ENCODE measurements around the gene PDHX.

Gene PDHX

GRCh38 chr11:34916015-34916842, at the start of gene PDHX, which contains the start of gene APIP:
TSS of gene PDHX (plus strand) at chr11:34916618. CDS start at chr11:34916656, 38 bp downstream.
TSS of gene APIP (minus strand) at chr11:34916379. CDS start at chr11:34916284, 95 bp downstream.
- Histone ChIP-seq H3F3A (ENCODE audit: low read depth) (no peaks in the 10 kb centered on the region), H4K20me1 (ENCODE audit: insufficient read depth, low read length, poor library complexity, severe bottlenecking) (peaks cover 5% of the 10 kb centered on the region), H3K4me3 (ENCODE audit: low read length, poor library complexity, severe bottlenecking) (peak within 1 kb of the TSS; percentile 94), H3K4me2 (ENCODE audit: low read depth, low read length, poor library complexity, severe bottlenecking) (peak within 1 kb of the TSS; percentile 94), H3K27me3 (ENCODE audit: insufficient read depth, low read length, poor library complexity, severe bottlenecking) (no peaks in the 10 kb centered on the region), H3K79me2 (ENCODE audit: insufficient read depth, low read length) (peaks cover 71% of the 10 kb centered on the region), H3K9ac (ENCODE audit: low read depth, low read length, poor library complexity, severe bottlenecking) (peak within 1 kb of the TSS; percentile 88), H3K36me3 (ENCODE audit: insufficient read depth, low read length) (no peaks in the 10 kb centered on the region), H3K9me2 (replicated peaks; ENCODE audit: low read depth, low read length) (no peaks in the 10 kb centered on the region), H2AFZ (ENCODE audit: low read length) (peak within 1 kb of the TSS; percentile 92), H3K4me1 (ENCODE audit: insufficient read depth, low read length, poor library complexity, severe bottlenecking) (peaks cover 54% of the 10 kb centered on the region), H3K9me3 (ENCODE audit: insufficient read depth, low read depth, low read length) (no peaks in the 10 kb centered on the region)
- TF ChIP-seq EZH2phosphoT487 (IDR thresholded peaks at IDR 0.05; ENCODE audit: borderline replicate concordance) = no peak
- TF ChIP-seq, protein P1, sequence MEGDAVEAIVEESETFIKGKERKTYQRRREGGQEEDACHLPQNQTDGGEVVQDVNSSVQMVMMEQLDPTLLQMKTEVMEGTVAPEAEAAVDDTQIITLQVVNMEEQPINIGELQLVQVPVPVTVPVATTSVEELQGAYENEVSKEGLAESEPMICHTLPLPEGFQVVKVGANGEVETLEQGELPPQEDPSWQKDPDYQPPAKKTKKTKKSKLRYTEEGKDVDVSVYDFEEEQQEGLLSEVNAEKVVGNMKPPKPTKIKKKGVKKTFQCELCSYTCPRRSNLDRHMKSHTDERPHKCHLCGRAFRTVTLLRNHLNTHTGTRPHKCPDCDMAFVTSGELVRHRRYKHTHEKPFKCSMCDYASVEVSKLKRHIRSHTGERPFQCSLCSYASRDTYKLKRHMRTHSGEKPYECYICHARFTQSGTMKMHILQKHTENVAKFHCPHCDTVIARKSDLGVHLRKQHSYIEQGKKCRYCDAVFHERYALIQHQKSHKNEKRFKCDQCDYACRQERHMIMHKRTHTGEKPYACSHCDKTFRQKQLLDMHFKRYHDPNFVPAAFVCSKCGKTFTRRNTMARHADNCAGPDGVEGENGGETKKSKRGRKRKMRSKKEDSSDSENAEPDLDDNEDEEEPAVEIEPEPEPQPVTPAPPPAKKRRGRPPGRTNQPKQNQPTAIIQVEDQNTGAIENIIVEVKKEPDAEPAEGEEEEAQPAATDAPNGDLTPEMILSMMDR (conservative IDR thresholded peaks at IDR 0.05; ENCODE audit: low read length) = no peak

- TF ChIP-seq, protein P1 (conservative IDR thresholded peaks at IDR 0.05; ENCODE audit: low read length) = peak; percentile 55
- no peak for TF ChIP-seq EZH2phosphoT487 (IDR thresholded peaks at IDR 0.05; ENCODE audit: borderline replicate concordance)
- H3K36me3 ChIP-seq (ENCODE audit: insufficient read depth, low read length) = no peaks in the 10 kb centered on the region
- no peak overlapping the region for H3K4me2 ChIP-seq (ENCODE audit: low read depth, low read length, poor library complexity, severe bottlenecking)
- no peaks in the 10 kb centered on the region for H3K9me2 ChIP-seq (replicated peaks; ENCODE audit: low read depth, low read length)
- H4K20me1 ChIP-seq (ENCODE audit: insufficient read depth, low read length, poor library complexity, severe bottlenecking) = no peaks in the 10 kb centered on the region
- no peaks in the 10 kb centered on the region for H3K9me3 ChIP-seq (ENCODE audit: insufficient read depth, low read depth, low read length)
- H3K27me3 ChIP-seq (ENCODE audit: insufficient read depth, low read length, poor library complexity, severe bottlenecking) = no peaks in the 10 kb centered on the region
- no peaks in the 10 kb centered on the region for H3K79me2 ChIP-seq (ENCODE audit: insufficient read depth, low read length)
- H3F3A ChIP-seq (ENCODE audit: low read depth) = no peaks in the 10 kb centered on the region
- H3K4me1 ChIP-seq (ENCODE audit: insufficient read depth, low read length, poor library complexity, severe bottlenecking) = peaks cover 3% of the 10 kb centered on the region
- no peak overlapping the region for H2AFZ ChIP-seq (ENCODE audit: low read length)
- no peak overlapping the region for H3K4me3 ChIP-seq (ENCODE audit: low read length, poor library complexity, severe bottlenecking)
- no peak overlapping the region for H3K9ac ChIP-seq (ENCODE audit: low read depth, low read length, poor library complexity, severe bottlenecking)
These were observed 47.0 kb upstream of the PDHX start for GRCh38 chr11:34869425-34869824.

DNA sequence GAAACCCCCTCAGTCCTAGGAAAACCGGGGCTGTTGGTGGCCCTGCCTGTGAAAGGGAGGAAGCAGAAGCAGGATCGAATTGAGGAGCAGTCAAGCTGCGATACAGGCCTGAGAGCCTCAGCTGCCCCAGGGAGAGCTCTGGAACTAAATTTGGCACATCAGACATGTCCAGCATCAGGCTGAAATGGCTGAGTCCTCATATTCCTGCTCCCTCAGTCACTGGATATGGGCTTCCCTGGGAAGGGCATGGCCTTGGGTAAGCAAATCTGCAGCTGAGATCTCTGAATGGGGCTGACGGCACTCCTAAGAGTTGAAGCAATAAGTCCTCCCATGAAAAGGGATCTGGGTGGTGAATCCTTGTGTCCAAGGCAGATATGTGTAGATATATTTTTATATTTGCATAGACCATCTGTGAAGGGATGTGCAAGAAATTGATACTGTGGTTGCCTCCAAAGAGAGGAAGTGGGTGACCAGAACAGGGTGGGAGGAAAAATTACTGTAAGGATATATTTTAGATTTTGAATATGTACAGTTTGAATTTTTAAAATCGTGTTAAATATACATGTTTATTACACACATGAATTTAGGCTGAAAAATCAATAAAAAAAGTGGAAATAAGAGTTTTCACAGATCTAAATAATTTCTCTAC, 45.7 kb upstream of the PDHX start:
- H3K4me2 ChIP-seq (ENCODE audit: low read depth, low read length, poor library complexity, severe bottlenecking) = no peak overlapping the region
- no peaks in the 10 kb centered on the region for H3K9me3 ChIP-seq (ENCODE audit: insufficient read depth, low read depth, low read length)
- no peaks in the 10 kb centered on the region for H3K27me3 ChIP-seq (ENCODE audit: insufficient read depth, low read length, poor library complexity, severe bottlenecking)
- no peaks in the 10 kb centered on the region for H4K20me1 ChIP-seq (ENCODE audit: insufficient read depth, low read length, poor library complexity, severe bottlenecking)
- no peak overlapping the region for H3K4me3 ChIP-seq (ENCODE audit: low read length, poor library complexity, severe bottlenecking)
- H3F3A ChIP-seq (ENCODE audit: low read depth) = no peaks in the 10 kb centered on the region
- H3K9ac ChIP-seq (ENCODE audit: low read depth, low read length, poor library complexity, severe bottlenecking) = no peak overlapping the region
- no peaks in the 10 kb centered on the region for H3K36me3 ChIP-seq (ENCODE audit: insufficient read depth, low read length)
- H3K4me1 ChIP-seq (ENCODE audit: insufficient read depth, low read length, poor library complexity, severe bottlenecking) = peaks cover 3% of the 10 kb centered on the region
- no peak for TF ChIP-seq EZH2phosphoT487 (IDR thresholded peaks at IDR 0.05; ENCODE audit: borderline replicate concordance)
- TF ChIP-seq, protein P1 (conservative IDR thresholded peaks at IDR 0.05; ENCODE audit: low read length) = no peak
- H2AFZ ChIP-seq (ENCODE audit: low read length) = no peak overlapping the region
- no peaks in the 10 kb centered on the region for H3K79me2 ChIP-seq (ENCODE audit: insufficient read depth, low read length)
- no peaks in the 10 kb centered on the region for H3K9me2 ChIP-seq (replicated peaks; ENCODE audit: low read depth, low read length)

Measured in Loucy (cell line).